Lower lobe of right lung (tissue), 2 donors: ENCODE data around the gene DOCK10. TPM values are rescaled to one million over a fixed set of nuclear protein-coding genes. Genes with fewer than 3 reads are reported as not detected.

ENCODE experiments used
- ATAC-seq, 2 donors: fragments of 200-7000 bp; cut with Tn5 transposase; one replicate each; pipeline ENCODE4 v1.9.1; 2020 to 2022; ENCODE audit warnings: mild to moderate bottlenecking in 2 of 2, moderate library complexity in 2 of 2
- DNase-seq: peaks from one replicate; pipeline ENCODE4 v3.0.0-alpha.2; 2020
- H3K27ac ChIP-seq: fragments of 200-600 bp; one replicate; pipeline ENCODE4 v1.8.0; 2022
- H3K27me3 ChIP-seq: fragments of 200-600 bp; one replicate; pipeline ENCODE4 v1.8.0; 2022; ENCODE audit warnings: low read depth
- H3K36me3 ChIP-seq: fragments of 200-600 bp; one replicate; pipeline ENCODE4 v1.8.0; 2022; ENCODE audit warnings: mild to moderate bottlenecking
- H3K4me1 ChIP-seq: fragments of 200-600 bp; one replicate; pipeline ENCODE4 v1.8.0; 2022
- H3K4me3 ChIP-seq: fragments of 200-600 bp; one replicate; pipeline ENCODE4 v1.8.0; 2022; ENCODE audit warnings: mild to moderate bottlenecking
- H3K9me3 ChIP-seq: fragments of 200-600 bp; one replicate; pipeline ENCODE4 v1.8.0; 2022
- intact Hi-C: fragments of 100-400 bp; cut with DNase I; formaldehyde crosslinking; loops from one replicate; pipeline ENCODE4 v1.11.0; 2022
- total RNA-seq: library from RNA; stranded (reverse); fragmentation: NEBNext Ultra II Directional; extraction: Animal tissue kit (Norgen Biotek cat#: 25700); gene quantifications from one replicate; pipeline ENCODE4 v1.2.1, GENCODE V29; 2021
- TF ChIP-seq, protein P1 (sequence below): fragments of 200-600 bp; IDR thresholded peaks from one replicate; pipeline ENCODE4 v1.8.0; 2022; ENCODE audit warnings: antibody characterized with exemption, mild to moderate bottlenecking
- donor health status: DM: no; HTN: yes; CAD: no; lungs with severe emphysema.

The DOCK10 gene
- total RNA-seq, 1 donor from 2014 or later, result 52.3 TPM

DNA sequence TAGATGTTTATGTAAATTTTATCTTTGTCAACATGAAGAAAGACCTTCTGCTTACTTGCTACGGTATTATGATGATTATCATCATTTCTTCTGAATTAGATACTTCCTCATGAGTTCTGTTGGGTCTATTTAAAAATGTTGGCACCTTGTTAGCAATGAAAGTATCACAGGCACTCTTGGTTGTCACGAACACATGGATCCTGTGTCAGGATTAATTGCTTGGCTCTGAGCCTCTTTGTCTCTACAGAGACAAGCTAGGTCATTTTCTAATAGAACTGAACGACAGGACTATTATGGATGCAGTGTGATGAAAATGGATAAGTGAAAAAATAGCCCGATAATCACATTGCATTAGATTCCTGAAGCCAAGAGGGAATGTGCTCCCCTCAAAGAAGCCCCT, 110.3 kb downstream of the DOCK10 start:
- H3K9me3 ChIP-seq, result no peaks in the 10 kb centered on the region
- no peak overlapping the region for H3K27ac ChIP-seq
- H3K36me3 ChIP-seq, result no peaks in the 10 kb centered on the region
- peaks cover 58% of the 10 kb centered on the region for H3K4me1 ChIP-seq
- no peak for DNase-seq
- no peak overlapping the region for H3K4me3 ChIP-seq
- intact Hi-C loops, result no loop called here
- ATAC-seq, result no peak
- TF ChIP-seq, protein P1, sequence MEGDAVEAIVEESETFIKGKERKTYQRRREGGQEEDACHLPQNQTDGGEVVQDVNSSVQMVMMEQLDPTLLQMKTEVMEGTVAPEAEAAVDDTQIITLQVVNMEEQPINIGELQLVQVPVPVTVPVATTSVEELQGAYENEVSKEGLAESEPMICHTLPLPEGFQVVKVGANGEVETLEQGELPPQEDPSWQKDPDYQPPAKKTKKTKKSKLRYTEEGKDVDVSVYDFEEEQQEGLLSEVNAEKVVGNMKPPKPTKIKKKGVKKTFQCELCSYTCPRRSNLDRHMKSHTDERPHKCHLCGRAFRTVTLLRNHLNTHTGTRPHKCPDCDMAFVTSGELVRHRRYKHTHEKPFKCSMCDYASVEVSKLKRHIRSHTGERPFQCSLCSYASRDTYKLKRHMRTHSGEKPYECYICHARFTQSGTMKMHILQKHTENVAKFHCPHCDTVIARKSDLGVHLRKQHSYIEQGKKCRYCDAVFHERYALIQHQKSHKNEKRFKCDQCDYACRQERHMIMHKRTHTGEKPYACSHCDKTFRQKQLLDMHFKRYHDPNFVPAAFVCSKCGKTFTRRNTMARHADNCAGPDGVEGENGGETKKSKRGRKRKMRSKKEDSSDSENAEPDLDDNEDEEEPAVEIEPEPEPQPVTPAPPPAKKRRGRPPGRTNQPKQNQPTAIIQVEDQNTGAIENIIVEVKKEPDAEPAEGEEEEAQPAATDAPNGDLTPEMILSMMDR, result no peak
- H3K27me3 ChIP-seq, result no peaks in the 10 kb centered on the region

DNA sequence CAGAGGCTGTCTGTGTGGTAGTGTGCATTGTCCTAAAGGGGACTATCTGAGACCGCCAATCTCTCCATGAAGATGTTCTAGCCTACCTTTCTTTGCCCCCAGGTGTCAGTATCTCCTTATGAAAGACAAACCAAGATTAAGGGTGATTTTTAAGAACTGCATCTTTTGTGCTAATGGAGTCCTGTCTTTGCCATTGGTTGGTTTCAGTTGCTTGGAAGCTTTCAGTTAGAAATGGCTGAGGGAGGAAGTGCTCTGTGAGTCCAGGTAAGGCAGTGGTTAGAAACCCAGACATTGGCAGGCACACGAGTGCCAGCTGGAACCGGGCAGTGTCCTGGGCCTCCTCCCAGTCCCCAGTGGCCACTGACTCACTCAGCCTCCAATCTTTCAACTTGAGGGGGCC, 111.3 kb downstream of the DOCK10 start:
- H3K27me3 ChIP-seq, result no peaks in the 10 kb centered on the region
- ATAC-seq (no peak), DNase-seq (no peak)
- H3K4me3 ChIP-seq, result no peak overlapping the region
- no peaks in the 10 kb centered on the region for H3K36me3 ChIP-seq
- H3K9me3 ChIP-seq, result no peaks in the 10 kb centered on the region
- H3K27ac ChIP-seq, result no peak overlapping the region
- H3K4me1 ChIP-seq, result peaks cover 68% of the 10 kb centered on the region
- intact Hi-C loops, result no loop called here
- TF ChIP-seq, protein P1, result no peak

DNA sequence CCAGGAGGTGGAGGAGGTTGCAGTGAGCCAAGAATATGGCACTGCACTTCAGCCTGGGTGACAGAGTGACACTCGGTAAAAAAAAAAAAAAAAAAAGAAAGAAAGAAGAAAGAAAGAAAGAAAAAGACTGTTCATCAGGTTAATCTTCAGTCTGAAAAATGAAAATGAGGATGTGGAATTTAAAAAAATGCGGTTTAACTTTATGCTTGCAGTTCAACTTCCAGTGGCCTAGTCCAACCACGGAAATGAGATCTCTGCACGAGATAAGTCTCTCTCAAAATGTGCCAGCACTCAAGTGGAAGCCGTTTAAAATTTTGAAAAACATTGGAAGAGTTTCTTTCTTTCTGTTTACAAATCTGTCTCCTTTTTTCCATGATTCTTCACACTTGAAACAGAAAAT, 112.1 kb downstream of the DOCK10 start:
- Histone ChIP-seq H3K4me3 (no peak overlapping the region), H3K27me3 (no peaks in the 10 kb centered on the region), H3K27ac (no peak overlapping the region), H3K36me3 (no peaks in the 10 kb centered on the region), H3K9me3 (no peaks in the 10 kb centered on the region), H3K4me1 (peaks cover 77% of the 10 kb centered on the region)
- DNase-seq (no peak), ATAC-seq (no peak)
- TF ChIP-seq, protein P1, result no peak
- intact Hi-C loops, result no loop called here

DNA sequence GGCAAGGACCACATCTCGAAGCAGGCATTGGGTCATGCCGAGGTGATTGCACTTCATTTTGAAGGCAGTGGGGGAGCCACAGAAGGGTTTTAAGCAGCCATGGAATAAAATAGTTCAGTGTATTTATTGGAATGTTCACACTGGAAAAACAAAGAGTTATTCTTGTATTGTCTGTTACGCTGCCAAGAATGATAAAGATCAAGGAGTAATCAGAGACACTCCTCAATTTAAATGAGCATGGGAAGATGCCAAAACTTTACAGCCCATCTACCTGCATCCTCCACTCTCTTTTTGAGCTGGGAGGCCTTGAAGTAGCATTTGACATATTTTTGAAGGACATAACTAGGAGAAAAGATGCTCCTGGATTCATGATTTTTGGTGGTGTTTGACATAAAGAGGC, 112.8 kb downstream of the DOCK10 start:
- Histone ChIP-seq H3K27me3 (no peaks in the 10 kb centered on the region), H3K9me3 (no peaks in the 10 kb centered on the region), H3K4me1 (peaks cover 80% of the 10 kb centered on the region), H3K36me3 (no peaks in the 10 kb centered on the region), H3K4me3 (no peak overlapping the region), H3K27ac (no peak overlapping the region)
- ATAC-seq (no peak), DNase-seq (no peak)
- intact Hi-C loops, result no loop called here
- TF ChIP-seq, protein P1, result no peak

DNA sequence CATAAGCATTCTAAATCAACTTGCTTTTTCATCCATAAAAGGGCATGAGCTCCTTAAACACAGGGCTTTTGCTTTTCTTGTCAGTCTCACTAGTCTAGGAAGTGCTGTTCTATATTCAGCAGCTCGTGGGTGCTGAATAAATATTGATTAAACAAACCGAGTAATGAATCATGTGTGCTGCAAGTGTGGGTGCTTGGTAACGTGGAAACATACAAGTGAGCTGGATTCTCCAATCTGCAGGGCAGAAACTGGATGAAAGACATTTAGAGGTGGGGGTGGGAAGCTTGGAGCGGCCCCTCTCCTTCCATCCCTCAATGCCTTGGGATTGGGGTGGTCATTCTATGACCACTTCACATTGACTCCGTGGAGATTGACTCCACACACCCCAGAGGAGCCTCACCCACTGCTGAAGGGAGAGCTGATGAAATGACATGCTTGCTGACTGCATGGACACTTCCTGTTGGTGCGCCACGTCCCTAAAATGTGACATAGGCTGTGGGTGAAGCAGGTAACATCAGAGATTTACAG, 114.6 kb downstream of the DOCK10 start:
- DNase-seq (peak; percentile 54), ATAC-seq (peak; percentile 86 to 88)
- Histone ChIP-seq H3K27ac (peak overlapping the region; percentile 59), H3K4me3 (no peak overlapping the region), H3K27me3 (no peaks in the 10 kb centered on the region), H3K9me3 (no peaks in the 10 kb centered on the region), H3K4me1 (peaks cover 81% of the 10 kb centered on the region), H3K36me3 (no peaks in the 10 kb centered on the region)
- intact Hi-C loops, result no loop called here
- TF ChIP-seq, protein P1, result no peak

DNA sequence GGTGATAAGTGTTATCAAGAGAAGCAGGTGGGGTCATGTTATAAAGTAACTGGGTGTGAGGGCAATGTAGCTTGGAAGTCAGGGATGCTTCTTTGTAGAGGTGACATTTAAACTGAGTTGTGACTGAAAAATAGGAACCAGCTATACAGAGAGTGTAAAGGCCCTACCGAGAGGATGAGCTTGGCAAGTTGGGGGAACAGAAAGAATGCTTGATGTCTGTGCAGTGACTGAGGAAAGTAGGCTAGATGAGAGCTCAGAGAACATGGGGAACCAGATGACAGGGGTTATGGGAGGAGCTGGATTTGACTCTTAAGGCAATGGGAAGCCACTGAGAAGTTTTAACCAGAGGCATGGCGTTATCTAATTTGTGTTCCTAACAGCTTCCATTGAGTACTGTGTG, 115.3 kb downstream of the DOCK10 start:
- intact Hi-C loops, result no loop called here
- ATAC-seq (peak; percentile 6 to 7), DNase-seq (no peak)
- H3K4me1 ChIP-seq, result peaks cover 79% of the 10 kb centered on the region
- TF ChIP-seq, protein P1, result no peak
- no peaks in the 10 kb centered on the region for H3K9me3 ChIP-seq
- no peaks in the 10 kb centered on the region for H3K36me3 ChIP-seq
- no peaks in the 10 kb centered on the region for H3K27me3 ChIP-seq
- peak overlapping the region; percentile 59 for H3K27ac ChIP-seq
- no peak overlapping the region for H3K4me3 ChIP-seq
